Renal cortex interstitium (tissue), 11 donors: ENCODE results near the gene RACK1. TPM values are rescaled to one million over a fixed set of nuclear protein-coding genes. Genes with fewer than 3 reads are reported as not detected.

Experiments
- DNase-seq, 11 donors: peaks; one replicate each; pipeline ENCODE4 v3.0.0-alpha.2; 2013; ENCODE audit warnings: low read depth in 9 of 11, low spot score in 4 of 11; ENCODE audit errors: extremely low read depth in 1 of 11
- polyA plus RNA-seq, 3 donors: library from polyadenylated mRNA; unstranded; fragments of 120-200 nt; gene quantifications; one replicate each; pipeline ENCODE4 v1.2.1, GENCODE V29; 2013; ENCODE audit not compliant: insufficient read length in 3 of 3

The RACK1 gene
- polyA plus RNA-seq, 3 donors, result 2,562 to 2,860 (median 2,619) TPM

- no peak for DNase-seq
Observed at GRCh38 chr5:181242031-181242451, 1.7 kb downstream of the RACK1 start.

- DNase-seq, result no peak
Observed at GRCh38 chr5:181241393-181241975, 2.2 kb downstream of the RACK1 start.

- no peak for DNase-seq
Observed at GRCh38 chr5:181239062-181239663, 4.5 kb downstream of the RACK1 start.

DNA sequence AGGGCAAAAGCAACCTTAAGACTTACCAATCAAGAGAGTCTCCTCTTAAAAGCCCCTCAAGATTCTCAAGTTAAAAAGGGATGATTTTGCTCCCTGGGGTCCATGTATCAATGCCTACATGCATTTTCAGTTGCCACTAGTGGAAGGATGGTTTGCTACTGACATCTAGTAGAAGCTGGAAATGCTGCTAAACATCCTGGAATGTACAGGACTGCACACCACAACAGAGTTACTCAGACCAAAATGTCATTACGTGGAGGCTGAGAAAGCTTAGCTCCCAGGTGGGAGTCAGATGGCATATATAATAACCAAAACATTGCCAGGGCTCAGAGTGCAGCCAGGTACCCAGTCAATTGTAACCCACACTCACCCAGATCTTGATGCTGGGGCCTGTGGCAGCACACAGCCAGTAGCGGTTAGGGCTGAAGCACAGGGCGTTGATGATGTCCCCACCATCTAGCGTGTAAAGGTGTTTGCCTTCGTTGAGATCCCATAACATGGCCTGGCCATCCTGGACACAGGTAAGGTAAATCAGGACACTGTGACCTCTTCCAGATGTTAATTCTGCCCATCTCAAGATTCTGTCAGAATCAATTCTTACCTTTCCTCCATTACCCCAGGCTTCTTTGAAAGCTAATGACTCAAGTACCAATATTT lies 5.8 kb downstream of the RACK1 start:
- no peak for DNase-seq

GRCh38 chr5:181236954-181237641 lies 6.6 kb downstream of the RACK1 start:
- no peak for DNase-seq

GRCh38 chr5:181236471-181236870 lies 7.2 kb downstream of the RACK1 start:
- no peak for DNase-seq

DNA sequence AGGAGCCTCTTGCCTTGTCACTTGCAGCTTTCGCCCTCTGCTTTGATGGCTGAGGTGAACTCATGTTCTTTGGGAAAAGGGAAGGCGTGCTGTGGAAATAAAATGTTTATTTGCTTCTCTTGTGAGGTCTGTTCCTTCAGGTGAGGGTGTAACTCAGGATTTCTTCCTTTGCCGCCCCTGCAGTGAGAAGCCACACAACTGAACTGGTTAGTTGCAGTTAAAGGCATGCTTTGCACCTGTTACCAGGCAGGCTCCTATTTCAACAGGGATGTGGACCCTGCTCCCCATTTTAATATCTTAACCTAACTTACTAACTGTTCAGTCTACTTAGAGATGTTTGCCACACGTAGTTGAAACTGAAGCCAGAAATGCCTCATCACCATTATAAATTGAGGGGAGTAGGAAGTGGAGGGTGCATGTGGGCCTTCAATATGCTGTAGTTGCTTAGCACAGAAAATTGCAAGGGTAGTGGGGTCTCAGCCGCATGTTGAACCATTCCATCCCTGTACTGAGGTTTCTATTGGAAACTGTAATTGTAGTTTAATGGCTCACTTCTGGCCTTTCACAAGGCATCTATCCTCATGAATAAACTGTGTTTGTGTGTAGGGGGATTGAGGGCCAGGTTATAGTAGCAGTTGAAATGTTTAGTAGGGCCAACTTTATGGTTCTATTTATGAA lies 7.9 kb downstream of the RACK1 start:
- no peak for DNase-seq

GRCh38 chr5:181235323-181235688 lies 8.4 kb downstream of the RACK1 start:
- DNase-seq, result no peak

DNA sequence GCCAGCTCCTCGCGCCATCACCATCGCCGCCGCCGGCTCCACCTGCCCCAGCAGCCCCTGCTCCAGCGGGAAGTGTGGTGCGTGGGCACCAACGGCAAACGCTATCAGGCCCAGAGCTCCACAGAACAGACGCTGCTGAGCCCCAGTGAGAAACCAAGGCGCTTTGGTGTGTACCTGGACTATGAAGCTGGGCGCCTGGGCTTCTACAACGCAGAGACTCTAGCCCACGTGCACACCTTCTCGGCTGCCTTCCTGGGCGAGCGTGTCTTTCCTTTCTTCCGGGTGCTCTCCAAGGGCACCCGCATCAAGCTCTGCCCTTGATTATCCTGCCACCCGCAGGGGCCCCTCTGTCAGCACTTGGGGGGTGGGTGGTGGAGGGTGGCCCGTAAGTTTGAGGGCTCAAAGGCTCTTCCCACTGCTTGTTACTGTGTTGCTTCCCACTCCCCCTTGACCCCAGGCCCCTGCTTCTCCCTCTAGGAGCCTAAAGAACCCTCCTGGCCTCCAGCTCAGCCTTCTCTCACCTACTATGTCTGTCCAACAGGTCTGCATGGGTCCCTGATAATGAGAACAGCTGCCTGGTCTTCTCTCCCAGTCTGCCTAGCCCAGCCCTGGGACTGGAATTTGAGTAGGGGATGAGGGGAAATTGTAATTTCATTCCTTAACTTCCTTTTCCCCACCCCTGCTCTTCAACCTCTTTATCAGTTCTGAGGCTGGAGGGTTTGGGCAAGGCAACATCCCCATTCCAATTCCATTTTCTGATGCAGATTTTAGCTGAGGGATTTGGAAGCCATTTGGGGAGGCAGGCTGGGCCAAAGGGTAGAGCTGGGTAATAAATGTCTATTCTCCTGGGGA lies 9.0 kb downstream of the RACK1 start:
- DNase-seq, result no peak

DNA sequence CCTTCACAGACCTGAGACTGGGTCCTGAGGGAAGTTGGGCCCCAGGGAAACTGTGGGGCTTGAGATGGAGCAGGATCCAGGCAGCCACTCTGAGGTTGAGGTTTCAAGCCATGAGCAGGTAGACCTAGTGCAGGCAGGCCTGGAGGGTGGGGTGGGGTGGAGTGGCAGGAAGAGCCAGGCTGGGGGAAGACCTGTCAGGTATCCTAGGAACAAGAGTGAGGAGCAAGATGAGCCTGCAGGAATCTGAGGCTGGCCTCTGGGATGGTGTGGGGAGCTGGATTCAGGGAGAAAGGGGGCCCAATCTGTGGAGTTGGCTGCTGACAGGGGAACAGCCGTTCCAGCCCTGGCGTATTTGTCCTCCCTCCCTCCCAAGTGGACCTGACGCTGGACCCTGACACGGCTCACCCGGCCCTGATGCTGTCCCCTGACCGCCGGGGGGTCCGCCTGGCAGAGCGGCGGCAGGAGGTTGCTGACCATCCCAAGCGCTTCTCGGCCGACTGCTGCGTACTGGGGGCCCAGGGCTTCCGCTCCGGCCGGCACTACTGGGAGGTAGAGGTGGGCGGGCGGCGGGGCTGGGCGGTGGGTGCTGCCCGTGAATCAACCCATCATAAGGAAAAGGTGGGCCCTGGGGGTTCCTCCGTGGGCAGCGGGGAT lies 9.8 kb downstream of the RACK1 start:
- DNase-seq, result no peak

DNA sequence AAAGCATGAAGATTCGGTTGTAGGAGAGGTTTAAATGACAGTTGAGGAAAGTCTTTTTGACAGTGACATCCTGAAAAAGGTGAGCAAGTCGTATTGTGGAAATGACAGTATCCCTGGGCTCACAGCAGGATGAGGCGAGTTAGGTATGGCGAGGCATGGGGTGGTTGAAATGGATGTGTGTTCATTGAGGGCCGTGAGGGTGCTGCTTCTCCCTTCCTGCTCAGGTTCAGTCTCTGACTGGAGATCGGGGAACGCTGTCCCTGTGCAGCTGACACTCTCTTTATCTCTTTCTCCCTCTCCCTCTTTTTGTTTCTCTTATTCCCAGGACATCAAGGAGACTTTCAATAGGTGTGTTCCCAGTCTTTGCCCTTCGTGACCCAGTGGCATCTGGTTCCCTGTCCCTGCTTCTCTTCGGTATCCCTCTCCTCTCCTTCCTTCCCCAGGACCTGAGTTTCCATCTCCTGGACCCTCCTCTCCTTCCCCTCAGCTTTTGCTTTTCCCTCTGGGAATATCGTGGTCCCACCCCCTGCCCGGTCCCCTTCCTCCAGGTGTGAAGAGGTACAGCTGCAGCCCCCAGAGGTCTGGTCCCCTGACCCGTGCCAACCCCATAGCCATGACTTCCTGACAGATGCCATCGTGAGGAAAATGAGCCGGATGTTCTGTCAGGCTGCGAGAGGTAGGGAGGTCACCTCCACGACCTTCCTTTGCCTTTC lies 10.5 kb downstream of the RACK1 start:
- DNase-seq, result no peak

DNA sequence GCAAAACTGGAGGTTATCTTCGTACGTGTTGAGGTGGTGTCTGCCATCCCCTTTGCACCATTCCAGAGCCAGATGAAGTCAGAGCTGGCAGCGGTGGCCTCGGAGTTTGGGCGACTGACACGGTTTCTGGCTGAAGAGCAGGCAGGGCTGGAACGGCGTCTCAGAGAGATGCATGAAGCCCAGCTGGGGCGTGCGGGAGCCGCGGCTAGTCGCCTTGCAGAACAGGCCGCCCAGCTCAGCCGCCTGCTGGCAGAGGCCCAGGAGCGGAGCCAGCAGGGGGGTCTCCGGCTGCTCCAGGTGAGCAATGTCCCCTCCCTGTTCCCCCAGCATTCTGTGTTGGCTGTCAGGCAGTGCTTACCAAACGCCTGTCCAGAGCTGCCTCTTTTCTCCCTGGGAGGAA lies 11.1 kb downstream of the RACK1 start:
- no peak for DNase-seq

DNA sequence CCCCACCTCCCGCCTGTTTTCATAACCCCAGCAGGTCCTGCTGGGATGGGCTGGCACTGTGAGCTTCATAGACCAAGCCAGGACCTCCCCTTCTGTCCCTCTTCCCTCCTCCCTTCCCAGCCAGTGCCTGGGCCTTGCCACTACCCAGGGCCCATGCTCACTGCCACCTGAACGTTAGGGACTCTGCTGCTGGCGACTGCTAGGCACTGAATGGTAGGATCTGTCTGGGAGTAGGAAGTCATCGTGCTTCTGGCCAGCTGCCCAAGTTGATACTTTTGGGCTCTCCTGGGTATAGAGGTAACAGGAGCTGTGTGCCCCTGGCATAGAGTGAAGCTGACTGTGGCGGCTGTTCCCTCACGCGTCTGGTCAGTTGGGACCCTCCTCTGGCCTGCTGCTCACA lies 12.3 kb downstream of the RACK1 start:
- no peak for DNase-seq

DNA sequence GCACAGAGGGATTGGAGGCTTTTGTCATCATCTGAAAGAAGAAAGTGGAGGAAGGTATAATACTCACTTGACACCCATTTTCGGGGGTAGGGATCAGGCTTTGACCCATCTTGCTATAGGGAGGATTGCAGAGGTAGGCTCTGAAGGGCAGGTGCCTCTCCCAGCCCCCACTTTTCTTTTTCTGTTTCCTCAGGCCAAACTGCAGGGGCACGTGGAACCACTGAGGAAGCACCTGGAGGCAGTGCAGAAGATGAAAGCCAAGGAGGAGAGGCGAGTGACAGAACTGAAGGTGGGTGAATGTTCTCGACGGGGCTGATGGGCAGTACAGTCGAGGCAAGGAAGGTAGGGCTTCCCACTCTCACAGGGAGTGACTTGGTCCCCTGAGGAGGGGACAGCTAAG lies 13.2 kb downstream of the RACK1 start:
- DNase-seq, result no peak

- DNase-seq, result no peak
Observed at GRCh38 chr5:181229996-181230395, 13.7 kb downstream of the RACK1 start.

DNA sequence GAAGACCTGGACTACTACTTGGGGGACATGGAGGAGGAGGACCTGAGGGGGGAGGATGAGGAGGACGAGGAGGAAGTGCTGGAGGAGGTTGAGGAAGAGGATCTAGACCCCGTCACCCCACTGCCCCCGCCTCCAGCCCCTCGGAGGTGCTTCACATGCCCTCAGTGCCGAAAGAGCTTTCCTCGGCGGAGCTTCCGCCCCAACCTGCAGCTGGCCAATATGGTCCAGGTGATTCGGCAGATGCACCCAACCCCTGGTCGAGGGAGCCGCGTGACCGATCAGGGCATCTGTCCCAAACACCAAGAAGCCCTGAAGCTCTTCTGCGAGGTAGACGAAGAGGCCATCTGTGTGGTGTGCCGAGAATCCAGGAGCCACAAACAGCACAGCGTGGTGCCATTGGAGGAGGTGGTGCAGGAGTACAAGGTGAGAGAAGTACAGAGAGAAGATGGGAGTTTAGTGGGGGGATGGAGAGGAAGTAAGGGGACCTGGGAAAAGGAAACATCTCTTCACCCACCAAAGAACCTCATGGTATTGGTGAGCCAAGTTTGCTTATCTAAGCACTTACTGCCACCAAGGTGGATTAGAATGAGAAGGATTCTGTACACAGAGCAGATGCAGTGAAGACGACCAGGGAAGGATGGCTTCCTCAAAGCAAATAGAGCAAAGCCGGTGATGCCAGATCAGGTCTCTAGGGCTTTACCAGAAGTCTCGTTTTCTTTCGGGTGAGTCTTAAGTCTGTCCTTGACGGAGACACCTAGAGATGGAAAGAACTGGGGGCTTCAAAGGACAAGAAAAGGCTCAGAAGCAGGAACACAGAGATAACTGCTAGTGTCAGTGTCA lies 19.1 kb downstream of the RACK1 start:
- no peak for DNase-seq
